HCT116 (cell line): ENCODE data around the gene RIMBP2. TPM values are rescaled to one million over a fixed set of nuclear protein-coding genes. Genes with fewer than 3 reads are reported as not detected.

Experiments used
- ATAC-seq: fragments of 200-7000 bp; cut with Tn5 transposase; 2 replicates; pipeline ENCODE4 v1.9.1; 2020; ENCODE audit warnings: mild to moderate bottlenecking, moderate library complexity
- BruUV-seq: library from RNA; stranded (reverse); fragments of 400-500 nt; replicated peaks from 2 replicates; lab custom pipeline; 2021; lab: Mats Ljungman, UMichigan
- CTCF ChIA-PET: fragments of 300-600 bp; sonication (Branson Sonifier 250); formaldehyde crosslinking; loops from one replicate; lab custom pipeline; 2021; ENCODE audit warnings: antibody characterized with exemption; lab: Charles Lee
- POLR2A ChIA-PET: fragments of 300-600, 350-600 bp; sonication (Branson Sonifier 250); formaldehyde crosslinking; loops from one replicate; lab custom pipeline; 2021; ENCODE audit warnings: antibody characterized with exemption; lab: Charles Lee
- RAD21 ChIA-PET, 2 experiments: fragments of 300-600 bp; sonication (Branson Sonifier 250); formaldehyde crosslinking; loops; one replicate each; lab custom pipeline; 2023; ENCODE audit warnings: low total read pairs in 2 of 2; ENCODE audit not compliant: uncharacterized antibody in 2 of 2, unreplicated experiment in 2 of 2, low non-redundant PET in 1 of 2; lab: Charles Lee
- DNase-seq: peaks from one replicate; pipeline ENCODE4 v3.0.0-alpha.2; 2010; ENCODE audit warnings: low read depth, low spot score
- H2AFZ ChIP-seq: fragments of 200-600 bp; shearing (Covaris generic), sonication (generic); 2 replicates; pipeline ENCODE4 v1.6.1; 2017; ENCODE audit warnings: low read depth, mixed run types, mixed read lengths, antibody characterized with exemption, low read length; ENCODE audit not compliant: poor library complexity, severe bottlenecking
- H3K27ac ChIP-seq: 2 replicates; pipeline ENCODE4 v1.5.1; 2012; ENCODE audit warnings: low read depth, low read length
- H3K27me3 ChIP-seq: fragments of 200-600 bp; sonication (generic); 2 replicates; pipeline ENCODE4 v1.6.1; 2016; ENCODE audit warnings: mixed run types, low read length, mixed read lengths; ENCODE audit not compliant: insufficient read depth
- H3K36me3 ChIP-seq, 2 experiments: fragments of 200-500 bp in 1 of 2; fragments of 200-600 bp in 1 of 2; sonication (Bioruptor generic) in 1 of 2; sonication (generic) in 1 of 2; 2 replicates each; pipeline versions ENCODE4 v1.5.1 to v1.6.1; 2014 to 2016; ENCODE audit warnings: low read length in 2 of 2, inconsistent platforms in 1 of 2, mixed read lengths in 1 of 2, mixed run types in 1 of 2; ENCODE audit not compliant: insufficient read depth in 2 of 2, control insufficient read depth in 1 of 2
- H3K4me1 ChIP-seq, 2 experiments: fragments of 200-600 bp in 1 of 2; sonication (generic) in 1 of 2; 2 replicates each; pipeline versions ENCODE4 v1.5.1 to v1.6.1; 2012 to 2017; ENCODE audit warnings: low read length in 2 of 2, inconsistent platforms in 1 of 2, mild to moderate bottlenecking in 1 of 2, mixed read lengths in 1 of 2, mixed run types in 1 of 2, moderate library complexity in 1 of 2; ENCODE audit not compliant: insufficient read depth in 2 of 2, control insufficient read depth in 1 of 2
- H3K4me2 ChIP-seq: fragments of 200-600 bp; sonication (generic); 2 replicates; pipeline ENCODE4 v1.6.1; 2017; ENCODE audit warnings: mixed run types, low read length, mixed read lengths
- H3K4me3 ChIP-seq, 2 experiments: fragments of 200-600 bp in 1 of 2; sonication (generic) in 1 of 2; replicated peaks in 1 of 2; 2 replicates each; pipeline ENCODE4 v1.5.1; 2011 to 2016; ENCODE audit warnings: low read length in 2 of 2, control low read depth in 1 of 2, low read depth in 1 of 2, mild to moderate bottlenecking in 1 of 2, mixed read lengths in 1 of 2, mixed run types in 1 of 2
- H3K79me2 ChIP-seq: fragments of 200-600 bp; sonication (generic); 2 replicates; pipeline ENCODE4 v1.6.1; 2017; ENCODE audit warnings: mild to moderate bottlenecking, mixed run types, low read length, moderate library complexity, mixed read lengths; ENCODE audit not compliant: insufficient read depth
- H3K9ac ChIP-seq: fragments of 200-600 bp; sonication (generic); 2 replicates; pipeline ENCODE4 v1.6.1; 2016; ENCODE audit warnings: low read length, mixed read lengths
- H3K9me2 ChIP-seq: fragments of 200-600 bp; sonication (generic), shearing (Covaris generic); 2 replicates; pipeline ENCODE4 v1.6.1; 2017; ENCODE audit warnings: mixed run types, mild to moderate bottlenecking, moderate library complexity; ENCODE audit not compliant: insufficient read depth
- H3K9me3 ChIP-seq, 2 experiments: fragments of 200-500 bp in 1 of 2; fragments of 200-600 bp in 1 of 2; sonication (Bioruptor generic) in 1 of 2; sonication (generic) in 1 of 2; 2 replicates each; pipeline ENCODE4 v1.6.1; 2014 to 2017; ENCODE audit warnings: low read length in 2 of 2, mixed read lengths in 2 of 2, inconsistent platforms in 1 of 2, low read depth in 1 of 2, mild to moderate bottlenecking in 1 of 2, mixed run types in 1 of 2, moderate library complexity in 1 of 2; ENCODE audit not compliant: control insufficient read depth in 1 of 2, insufficient read depth in 1 of 2
- H4K20me1 ChIP-seq: fragments of 200-600 bp; sonication (generic), shearing (Covaris generic); 2 replicates; pipeline ENCODE4 v1.6.1; 2017; ENCODE audit warnings: mixed run types, mild to moderate bottlenecking, moderate library complexity; ENCODE audit not compliant: insufficient read depth
- ATF3 ChIP-seq: IDR thresholded peaks from 2 replicates; pipeline ENCODE4 v1.6.1; 2012
- CEBPB ChIP-seq: IDR thresholded peaks from 2 replicates; pipeline ENCODE4 v1.6.1; 2012; ENCODE audit warnings: low read depth
- EGR1 ChIP-seq: IDR thresholded peaks from 2 replicates; pipeline ENCODE4 v1.6.1; 2012; ENCODE audit warnings: low read depth
- ELF1 ChIP-seq: IDR thresholded peaks from 2 replicates; pipeline ENCODE4 v1.6.1; 2012; ENCODE audit warnings: low read depth, borderline replicate concordance
- EZH2 ChIP-seq: fragments of 200-600 bp; sonication (generic); IDR thresholded peaks from 2 replicates; pipeline ENCODE4 v1.6.1; 2017; ENCODE audit warnings: antibody characterized with exemption, mixed run types
- EZH2phosphoT487 ChIP-seq: fragments of 200-600 bp; IDR thresholded peaks from 2 replicates; pipeline ENCODE4 v1.6.1; 2018; ENCODE audit warnings: antibody characterized with exemption, borderline replicate concordance
- JUND ChIP-seq: IDR thresholded peaks from 2 replicates; pipeline ENCODE4 v1.6.1; 2012
- MAX ChIP-seq: IDR thresholded peaks from 2 replicates; pipeline ENCODE4 v1.6.1; 2012
- POLR2A ChIP-seq: IDR thresholded peaks from 2 replicates; pipeline ENCODE4 v1.7.0; 2011; ENCODE audit warnings: borderline replicate concordance; ENCODE audit not compliant: insufficient read depth, insufficient read length; ENCODE audit errors: extremely low read depth
- POLR2AphosphoS5 ChIP-seq: IDR thresholded peaks from 2 replicates; pipeline ENCODE4 v1.6.1; 2011; ENCODE audit warnings: mild to moderate bottlenecking, low read depth, low read length, moderate library complexity
- REST ChIP-seq: IDR thresholded peaks from 2 replicates; pipeline ENCODE4 v1.6.1; 2012; ENCODE audit warnings: low read depth
- SIN3A ChIP-seq: IDR thresholded peaks from 2 replicates; pipeline ENCODE4 v1.6.1; 2012; ENCODE audit warnings: low read depth
- SP1 ChIP-seq: IDR thresholded peaks from 2 replicates; pipeline ENCODE4 v1.6.1; 2012; ENCODE audit warnings: low read depth
- SRF ChIP-seq: IDR thresholded peaks from 2 replicates; pipeline ENCODE4 v1.6.1; 2012; ENCODE audit warnings: low read depth
- TCF7L2 ChIP-seq: IDR thresholded peaks from 2 replicates; pipeline ENCODE4 v1.7.0; 2011; ENCODE audit warnings: borderline replicate concordance, inconsistent platforms; ENCODE audit not compliant: insufficient read depth, insufficient read length; ENCODE audit errors: extremely low read depth
- YY1 ChIP-seq: IDR thresholded peaks from 2 replicates; pipeline ENCODE4 v1.6.1; 2011; ENCODE audit warnings: low read length, low read depth, moderate library complexity, mild to moderate bottlenecking; ENCODE audit not compliant: insufficient replicate concordance; ENCODE audit errors: extremely low read depth
- ZBTB33 ChIP-seq: IDR thresholded peaks from 2 replicates; pipeline ENCODE4 v1.6.1; 2011; ENCODE audit warnings: mild to moderate bottlenecking, low read length, moderate library complexity; ENCODE audit not compliant: insufficient replicate concordance; ENCODE audit errors: extremely low read depth
- ZFX ChIP-seq: fragments of 450-650 bp; IDR thresholded peaks from 2 replicates; pipeline ENCODE4 v1.6.1; 2017
- ZNF274 ChIP-seq: fragments of 200-500 bp; sonication (Bioruptor generic); IDR thresholded peaks from 2 replicates; pipeline ENCODE4 v1.6.1; 2014; ENCODE audit warnings: mild to moderate bottlenecking, low read depth, low read length, inconsistent platforms
- intact Hi-C: fragments of 100-400 bp; cut with micrococcal nuclease; formaldehyde crosslinking; loops from 2 replicates; pipeline ENCODE4 v1.10.0; 2022
- total RNA-seq: library from RNA; stranded (reverse); gene quantifications from one replicate; pipeline ENCODE4 v1.2.1, GENCODE V29; 2021; ENCODE audit not compliant: unreplicated experiment

RIMBP2 gene
- total RNA-seq, 1 experiment from 2014 or later: not detected

GRCh38 chr12:130441771-130442760 is 274.0 kb downstream of the RIMBP2 start:
- Histone ChIP-seq H3K4me3 (no peak overlapping the region), H3K4me2 (no peak overlapping the region), H3K9ac (no peak overlapping the region), H3K36me3 (no peaks in the 10 kb centered on the region), H3K9me3 (no peaks in the 10 kb centered on the region; a peak in 1 of 4 replicates), H2AFZ (no peak overlapping the region), H3K79me2 (no peaks in the 10 kb centered on the region), H3K27me3 (no peaks in the 10 kb centered on the region), H3K27ac (no peak overlapping the region), H4K20me1 (no peaks in the 10 kb centered on the region), H3K4me1 (no peaks in the 10 kb centered on the region), H3K9me2 (no peaks in the 10 kb centered on the region)
- no TSS peak for BruUV-seq
- POLR2A ChIA-PET: no interaction called here
- CTCF ChIA-PET: no interaction called here
- ATAC-seq (no peak), DNase-seq (no peak)
- no peak for TF ChIP-seq ZNF274
- no peak for TF ChIP-seq EGR1
- no peak for TF ChIP-seq POLR2A
- no peak for TF ChIP-seq SRF
- no peak for TF ChIP-seq CEBPB
- TF ChIP-seq REST: no peak
- TF ChIP-seq ATF3: no peak
- no peak for TF ChIP-seq YY1
- TF ChIP-seq EZH2: no peak
- no peak for TF ChIP-seq ZBTB33
- no peak for TF ChIP-seq TCF7L2
- TF ChIP-seq EZH2phosphoT487: no peak
- TF ChIP-seq ZFX: no peak
- no peak for TF ChIP-seq ELF1
- no peak for TF ChIP-seq SP1
- no peak for TF ChIP-seq MAX
- no peak for TF ChIP-seq SIN3A
- TF ChIP-seq JUND: no peak
- TF ChIP-seq POLR2AphosphoS5: no peak
- RAD21 ChIA-PET: no interaction called here
- intact Hi-C loops: no loop called here
